GM13976 (cell line): ENCODE data around the gene MOSMO.
"Not testable (repeated sequence)": the region's sequence is repeated elsewhere in the genome, so short reads cannot be mapped to it uniquely, and the experiment has no call there.

Experiments
- DNase-seq: peaks from one replicate; pipeline ENCODE4 v3.0.0; 2012; ENCODE audit warnings: low spot score
- in situ Hi-C: fragments of 300-500 bp; cut with MboI; formaldehyde crosslinking; loops from one replicate; pipeline ENCODE4 v1.12.0; 2022; ENCODE audit warnings: low sequenced_read_pairs, mixed read lengths, inconsistent platforms; ENCODE audit not compliant: unreplicated experiment
- TF ChIP-seq, protein P1 (sequence below): IDR thresholded peaks from 2 replicates; pipeline ENCODE4 v1.5.1; 2012; ENCODE audit warnings: borderline replicate concordance, mild to moderate bottlenecking; ENCODE audit not compliant: insufficient read depth; ENCODE audit errors: extremely low read depth, missing control alignments, control extremely low read depth

The MOSMO gene

DNA sequence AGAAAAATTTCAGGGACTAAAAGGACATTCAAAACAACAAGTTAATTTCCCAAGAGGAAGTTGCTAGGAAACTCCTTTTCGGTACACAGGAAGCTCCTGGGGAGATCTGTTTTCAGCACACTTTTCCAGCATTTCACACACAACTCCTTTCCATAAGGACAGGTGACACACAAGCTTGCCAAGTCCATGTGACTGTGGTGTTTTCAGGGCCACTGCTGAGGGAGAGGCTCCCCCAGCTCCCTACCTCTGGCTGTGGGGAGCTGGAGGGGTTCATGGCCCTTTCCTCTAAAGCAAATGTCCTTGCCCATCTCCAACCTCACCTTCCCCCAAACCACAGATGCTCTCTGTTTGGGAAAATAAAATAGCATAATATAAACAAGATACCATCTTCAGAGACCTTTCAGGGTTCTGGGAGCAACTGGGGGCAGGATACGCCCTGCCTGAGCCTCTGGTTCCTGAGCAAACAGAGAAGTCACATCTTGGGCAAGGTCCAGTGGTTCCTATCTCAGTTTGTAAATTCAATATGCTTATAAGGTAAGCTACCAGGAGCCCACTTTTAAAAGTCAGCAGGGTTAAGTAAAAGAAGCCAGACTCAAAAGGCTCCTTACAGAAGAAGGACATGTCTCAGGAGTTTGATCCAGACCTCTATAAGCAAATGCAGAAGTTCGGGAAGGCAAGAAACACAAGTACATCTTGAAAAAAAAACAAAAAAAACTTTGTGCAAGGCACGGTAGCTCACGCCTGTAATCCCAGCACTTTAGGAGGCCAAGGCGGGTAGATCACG lies 10.0 kb upstream of the MOSMO start:
- in situ Hi-C loops: loop anchor here (10.0 kb wide), 1 partner anchor 97 kb away; the partner anchor contains the start of gene VWA3A
- TF ChIP-seq, protein P1, sequence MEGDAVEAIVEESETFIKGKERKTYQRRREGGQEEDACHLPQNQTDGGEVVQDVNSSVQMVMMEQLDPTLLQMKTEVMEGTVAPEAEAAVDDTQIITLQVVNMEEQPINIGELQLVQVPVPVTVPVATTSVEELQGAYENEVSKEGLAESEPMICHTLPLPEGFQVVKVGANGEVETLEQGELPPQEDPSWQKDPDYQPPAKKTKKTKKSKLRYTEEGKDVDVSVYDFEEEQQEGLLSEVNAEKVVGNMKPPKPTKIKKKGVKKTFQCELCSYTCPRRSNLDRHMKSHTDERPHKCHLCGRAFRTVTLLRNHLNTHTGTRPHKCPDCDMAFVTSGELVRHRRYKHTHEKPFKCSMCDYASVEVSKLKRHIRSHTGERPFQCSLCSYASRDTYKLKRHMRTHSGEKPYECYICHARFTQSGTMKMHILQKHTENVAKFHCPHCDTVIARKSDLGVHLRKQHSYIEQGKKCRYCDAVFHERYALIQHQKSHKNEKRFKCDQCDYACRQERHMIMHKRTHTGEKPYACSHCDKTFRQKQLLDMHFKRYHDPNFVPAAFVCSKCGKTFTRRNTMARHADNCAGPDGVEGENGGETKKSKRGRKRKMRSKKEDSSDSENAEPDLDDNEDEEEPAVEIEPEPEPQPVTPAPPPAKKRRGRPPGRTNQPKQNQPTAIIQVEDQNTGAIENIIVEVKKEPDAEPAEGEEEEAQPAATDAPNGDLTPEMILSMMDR: no peak
- no peak for DNase-seq

DNA sequence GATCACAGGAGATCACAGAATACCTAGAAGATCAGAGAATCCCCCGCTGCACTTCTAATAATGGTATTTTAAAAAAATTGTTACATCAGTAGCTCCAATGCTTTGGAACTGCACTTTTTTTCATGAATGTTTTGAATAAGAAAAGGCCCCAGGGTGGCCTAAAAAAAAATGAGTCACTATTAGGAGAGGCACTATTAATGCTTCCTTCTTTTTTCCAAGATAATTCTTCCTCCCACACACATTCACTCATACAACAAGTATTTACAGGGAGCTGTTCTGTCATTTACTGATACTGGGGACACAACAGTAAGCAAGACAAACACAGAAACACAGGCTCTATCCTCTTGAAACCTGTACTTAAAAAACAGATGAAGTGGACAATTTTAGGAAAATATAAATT lies 6.3 kb upstream of the MOSMO start:
- DNase-seq: no peak

DNA sequence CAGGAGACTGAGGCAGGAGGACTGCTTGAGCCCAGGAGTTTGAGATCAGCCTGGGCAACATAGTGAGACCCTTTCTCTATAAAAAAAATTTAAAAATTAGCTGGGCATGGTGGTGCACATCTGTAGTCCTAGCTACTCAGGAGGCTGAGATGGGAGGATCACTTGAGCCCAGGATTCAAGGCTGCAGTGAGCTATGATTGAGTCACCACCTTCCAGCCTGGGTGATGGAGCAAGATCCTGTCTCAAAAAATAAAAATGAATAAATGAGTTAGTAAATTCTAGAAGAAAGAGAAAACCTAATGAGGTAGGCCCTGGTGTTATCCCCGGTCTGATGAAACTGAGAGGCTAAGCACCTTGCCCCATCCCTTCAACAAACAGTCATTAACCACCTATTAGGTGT lies 5.9 kb upstream of the MOSMO start:
- DNase-seq: not testable (repeated sequence)
- in situ Hi-C loops: loop anchor here (5.0 kb wide), 2 partner anchors 70 to 180 kb away; no protein-coding TSS in a partner anchor

More for the DNA sequence above, 6.3 kb upstream of the MOSMO start:
- in situ Hi-C loops: loop anchor here (5.0 kb wide), 2 partner anchors 71 to 181 kb away; no protein-coding TSS in a partner anchor
- TF ChIP-seq, protein P1: no peak

DNA sequence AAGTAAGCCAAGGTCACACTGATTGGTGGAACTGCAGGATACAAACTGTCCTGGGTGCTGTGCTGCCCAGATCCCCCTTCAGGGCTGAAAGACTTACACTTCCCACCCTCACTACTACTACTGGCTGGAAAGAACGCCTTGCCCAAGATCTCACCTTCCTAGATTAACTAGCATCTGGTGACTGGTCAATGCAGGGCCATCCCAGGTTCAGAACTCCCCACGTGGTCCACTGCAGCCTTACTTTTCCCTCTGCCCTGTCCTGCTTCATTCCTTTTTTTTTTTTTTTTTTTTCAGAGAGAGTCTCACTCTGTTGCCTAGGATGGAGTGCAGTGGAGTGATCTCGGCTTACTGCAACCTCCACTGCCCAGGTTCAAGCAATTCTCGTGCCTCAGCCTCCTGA lies 4.7 kb upstream of the MOSMO start:
- TF ChIP-seq, protein P1: no peak
- in situ Hi-C loops: loop anchor here (5.0 kb wide), 2 partner anchors 69 to 179 kb away; no protein-coding TSS in a partner anchor

DNA sequence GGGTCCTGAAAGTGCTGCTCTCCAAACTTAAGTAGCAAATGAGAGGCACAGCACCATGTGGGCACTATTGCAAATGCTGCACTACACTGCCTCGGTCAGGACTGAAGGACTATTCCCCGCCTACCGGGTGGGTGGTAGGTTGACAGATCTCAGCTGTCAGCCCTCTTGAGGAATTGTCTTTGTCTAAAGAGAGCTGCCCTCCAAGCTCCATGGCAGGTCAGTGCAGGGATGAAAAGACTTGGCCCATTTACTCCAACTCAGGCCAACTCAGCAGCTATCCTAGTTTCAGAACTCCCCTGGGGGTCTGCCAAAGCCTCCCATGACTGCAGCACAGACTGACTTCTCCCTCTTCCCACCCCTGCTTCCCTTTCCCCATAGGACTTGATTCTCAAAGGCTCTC lies 3.6 kb upstream of the MOSMO start:
- TF ChIP-seq, protein P1: no peak
- in situ Hi-C loops: loop anchor here (5.0 kb wide), 2 partner anchors 68 to 178 kb away; no protein-coding TSS in a partner anchor

More for the DNA sequence above, 4.7 kb upstream of the MOSMO start:
- no peak for DNase-seq

DNA sequence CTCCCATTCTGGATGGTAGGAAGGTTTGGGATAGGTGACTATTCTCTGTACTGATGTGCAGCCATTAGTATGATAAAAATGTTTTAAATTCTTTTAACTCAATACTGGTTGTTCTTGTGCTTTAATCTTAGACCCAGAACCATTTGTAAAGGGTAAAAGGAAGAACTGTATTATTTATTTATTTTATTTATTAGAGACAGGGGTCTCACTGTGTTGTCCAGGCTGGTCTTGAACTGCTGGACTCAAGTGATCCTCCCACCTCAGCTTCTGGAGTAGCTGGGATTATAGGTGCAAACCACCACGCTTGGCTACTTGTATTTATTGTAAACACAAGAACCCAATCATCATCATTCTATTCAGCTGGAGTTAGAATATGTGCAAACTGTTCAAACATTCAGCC lies 2.2 kb upstream of the MOSMO start:
- no peak for DNase-seq
- TF ChIP-seq, protein P1: no peak
- in situ Hi-C loops: no loop called here

More for the DNA sequence above, 3.6 kb upstream of the MOSMO start:
- no peak for DNase-seq

DNA sequence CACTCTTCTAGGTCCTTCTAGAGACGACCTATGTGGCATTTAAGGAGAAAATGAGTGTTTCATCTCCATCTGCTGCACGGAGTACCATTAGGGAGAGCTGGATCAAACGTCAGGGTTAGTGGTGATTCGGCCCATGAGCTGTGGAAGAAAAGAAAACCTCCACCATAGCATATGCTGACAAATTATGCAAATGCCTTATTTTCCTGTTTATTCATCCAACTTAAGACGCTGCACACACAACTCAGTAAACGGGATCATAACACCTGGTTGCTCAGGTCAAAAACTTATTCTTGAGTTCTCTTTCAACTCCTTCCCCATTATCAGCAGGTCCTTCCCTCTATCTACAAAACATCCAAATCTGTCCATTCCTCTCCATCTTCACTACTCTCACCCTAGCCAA lies 1.3 kb upstream of the MOSMO start:
- TF ChIP-seq, protein P1: no peak
- in situ Hi-C loops: no loop called here
- no peak for DNase-seq
